Spleen (tissue), 7 donors: Measurements from ENCODE around the gene FBLN2.

Experiments
- POLR2A ChIP-seq, 3 donors: fragments of 450-650 bp; IDR thresholded peaks; one replicate each; pipeline ENCODE4 v1.5.1; 2017; ENCODE audit warnings: antibody characterized with exemption in 3 of 3, mild to moderate bottlenecking in 1 of 3
- POLR2AphosphoS5 ChIP-seq, 3 donors: sonication (generic); formaldehyde crosslinking; IDR thresholded peaks; one replicate each; pipeline ENCODE4 v1.5.1; 2017; ENCODE audit warnings: antibody characterized with exemption in 3 of 3
- TF ChIP-seq, protein P1 (sequence below), 11 experiments: fragments of 200-600 bp in 7 of 11; fragments of 450-650 bp in 4 of 11; sonication (generic) in 4 of 11; IDR thresholded peaks in 8 of 11; conservative IDR thresholded peaks in 3 of 11; 1 replicate in 7 of 11; 2 replicates in 4 of 11; pipeline versions ENCODE4 v1.4.0 to v1.8.0; 2016 to 2021; ENCODE audit warnings: antibody characterized with exemption in 11 of 11, inconsistent platforms in 4 of 11, mild to moderate bottlenecking in 1 of 11
- donor health status: DM: no; HTN: no; CAD: no; lungs with moderate emphysema.
- donor health status: DM: no; HTN: no; CAD: no.
- donor health status: DM: no; HTN: no; CAD: no.

DNA sequence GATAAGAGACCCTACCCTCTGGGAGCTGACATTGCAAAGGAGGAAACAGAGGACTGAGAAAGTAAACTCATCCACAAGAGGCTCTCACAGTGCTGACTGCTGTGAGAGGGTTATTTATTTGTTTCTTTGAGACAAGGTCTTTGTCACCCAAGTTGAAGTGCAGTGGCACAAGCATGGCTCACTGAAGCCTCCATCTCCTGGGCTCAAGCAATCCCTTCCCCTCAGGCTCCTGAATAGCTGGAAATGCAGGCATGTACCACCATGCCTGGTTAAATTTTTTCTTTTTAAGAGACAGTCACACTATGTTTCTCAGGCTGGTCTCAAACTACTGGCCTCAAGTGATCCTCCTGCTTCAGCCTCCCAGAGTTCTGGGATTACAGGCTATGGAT, 52.8 kb downstream of the FBLN2 start:
- TF ChIP-seq, protein P1, sequence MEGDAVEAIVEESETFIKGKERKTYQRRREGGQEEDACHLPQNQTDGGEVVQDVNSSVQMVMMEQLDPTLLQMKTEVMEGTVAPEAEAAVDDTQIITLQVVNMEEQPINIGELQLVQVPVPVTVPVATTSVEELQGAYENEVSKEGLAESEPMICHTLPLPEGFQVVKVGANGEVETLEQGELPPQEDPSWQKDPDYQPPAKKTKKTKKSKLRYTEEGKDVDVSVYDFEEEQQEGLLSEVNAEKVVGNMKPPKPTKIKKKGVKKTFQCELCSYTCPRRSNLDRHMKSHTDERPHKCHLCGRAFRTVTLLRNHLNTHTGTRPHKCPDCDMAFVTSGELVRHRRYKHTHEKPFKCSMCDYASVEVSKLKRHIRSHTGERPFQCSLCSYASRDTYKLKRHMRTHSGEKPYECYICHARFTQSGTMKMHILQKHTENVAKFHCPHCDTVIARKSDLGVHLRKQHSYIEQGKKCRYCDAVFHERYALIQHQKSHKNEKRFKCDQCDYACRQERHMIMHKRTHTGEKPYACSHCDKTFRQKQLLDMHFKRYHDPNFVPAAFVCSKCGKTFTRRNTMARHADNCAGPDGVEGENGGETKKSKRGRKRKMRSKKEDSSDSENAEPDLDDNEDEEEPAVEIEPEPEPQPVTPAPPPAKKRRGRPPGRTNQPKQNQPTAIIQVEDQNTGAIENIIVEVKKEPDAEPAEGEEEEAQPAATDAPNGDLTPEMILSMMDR (IDR thresholded peaks at IDR 0.05 in 8 of 11, conservative IDR thresholded peaks at IDR 0.05 in 3 of 11): no peak
- TF ChIP-seq POLR2AphosphoS5 (IDR thresholded peaks at IDR 0.05) (no peak), POLR2A (IDR thresholded peaks at IDR 0.05) (no peak)
